ENCODE results near the gene LAMP1.

Gene LAMP1

DNA sequence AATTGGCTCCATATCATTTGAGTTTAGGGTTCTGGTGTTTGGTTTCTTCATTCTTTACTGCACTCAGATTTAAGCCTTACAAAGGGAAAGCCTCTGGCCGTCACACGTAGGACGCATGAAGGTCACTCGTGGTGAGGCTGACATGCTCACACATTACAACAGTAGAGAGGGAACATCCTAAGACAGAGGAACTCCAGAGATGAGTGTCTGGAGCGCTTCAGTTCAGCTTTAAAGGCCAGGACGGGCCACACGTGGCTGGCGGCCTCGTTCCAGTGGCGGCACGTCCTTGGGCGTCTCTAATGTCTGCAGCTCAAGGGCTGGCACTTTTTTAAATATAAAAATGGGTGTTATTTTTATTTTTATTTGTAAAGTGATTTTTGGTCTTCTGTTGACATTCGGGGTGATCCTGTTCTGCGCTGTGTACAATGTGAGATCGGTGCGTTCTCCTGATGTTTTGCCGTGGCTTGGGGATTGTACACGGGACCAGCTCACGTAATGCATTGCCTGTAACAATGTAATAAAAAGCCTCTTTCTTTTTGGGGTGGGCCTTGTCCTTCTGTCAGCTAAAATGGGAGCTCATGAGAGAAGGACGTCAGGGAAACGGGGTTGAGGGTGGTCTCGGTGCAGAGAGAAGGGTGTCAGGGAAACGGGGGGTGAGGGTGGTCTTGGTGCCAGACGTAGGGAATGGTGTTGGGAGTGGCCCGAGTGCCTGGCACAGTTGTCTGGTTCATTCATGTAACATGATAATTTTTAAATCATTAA is 26.0 kb downstream of the LAMP1 start:
- Histone ChIP-seq H3K36me3 (ENCODE audit: control insufficient read depth, insufficient read depth, low read length) (no peaks in the 10 kb centered on the region), H3K27me3 (ENCODE audit: control insufficient read depth, insufficient read depth, low read length) (no peaks in the 10 kb centered on the region), H3K9ac (no peak overlapping the region), H2AFZ (no peak overlapping the region), H3K27ac (no peak overlapping the region), H3K4me2 (ENCODE audit: low read length) (no peak overlapping the region), H3K4me3 (ENCODE audit: low read depth, low read length) (no peak overlapping the region), H3K79me2 (no peaks in the 10 kb centered on the region), H3K4me1 (no peaks in the 10 kb centered on the region), H3K9me3 (ENCODE audit: control insufficient read depth, low read length) (no peaks in the 10 kb centered on the region)
- TF ChIP-seq, protein P1, sequence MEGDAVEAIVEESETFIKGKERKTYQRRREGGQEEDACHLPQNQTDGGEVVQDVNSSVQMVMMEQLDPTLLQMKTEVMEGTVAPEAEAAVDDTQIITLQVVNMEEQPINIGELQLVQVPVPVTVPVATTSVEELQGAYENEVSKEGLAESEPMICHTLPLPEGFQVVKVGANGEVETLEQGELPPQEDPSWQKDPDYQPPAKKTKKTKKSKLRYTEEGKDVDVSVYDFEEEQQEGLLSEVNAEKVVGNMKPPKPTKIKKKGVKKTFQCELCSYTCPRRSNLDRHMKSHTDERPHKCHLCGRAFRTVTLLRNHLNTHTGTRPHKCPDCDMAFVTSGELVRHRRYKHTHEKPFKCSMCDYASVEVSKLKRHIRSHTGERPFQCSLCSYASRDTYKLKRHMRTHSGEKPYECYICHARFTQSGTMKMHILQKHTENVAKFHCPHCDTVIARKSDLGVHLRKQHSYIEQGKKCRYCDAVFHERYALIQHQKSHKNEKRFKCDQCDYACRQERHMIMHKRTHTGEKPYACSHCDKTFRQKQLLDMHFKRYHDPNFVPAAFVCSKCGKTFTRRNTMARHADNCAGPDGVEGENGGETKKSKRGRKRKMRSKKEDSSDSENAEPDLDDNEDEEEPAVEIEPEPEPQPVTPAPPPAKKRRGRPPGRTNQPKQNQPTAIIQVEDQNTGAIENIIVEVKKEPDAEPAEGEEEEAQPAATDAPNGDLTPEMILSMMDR (IDR thresholded peaks at IDR 0.05), result no peak

DNA sequence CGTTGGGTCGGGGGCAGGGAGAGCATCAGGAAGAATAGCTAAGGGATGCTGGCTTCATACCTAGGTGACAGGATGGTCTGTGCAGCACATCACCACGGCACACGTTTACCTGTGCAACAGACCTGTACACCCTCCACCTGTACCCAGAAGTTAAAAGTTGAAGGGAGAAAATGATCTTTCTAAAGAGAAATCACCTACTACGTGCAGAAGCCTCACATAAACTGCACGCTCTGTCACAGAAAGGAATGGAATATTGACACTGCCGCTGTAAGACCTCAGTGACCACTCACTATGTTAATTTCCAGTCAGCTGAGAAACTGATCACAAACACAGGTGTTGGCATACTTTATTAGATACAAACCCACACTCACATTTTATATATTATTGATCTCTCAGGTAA is 26.8 kb downstream of the LAMP1 start:
- no peaks in the 10 kb centered on the region for H3K27me3 ChIP-seq (ENCODE audit: control insufficient read depth, insufficient read depth, low read length)
- no peak overlapping the region for H3K27ac ChIP-seq
- TF ChIP-seq, protein P1 (IDR thresholded peaks at IDR 0.05), result no peak
- H3K4me1 ChIP-seq, result no peaks in the 10 kb centered on the region
- H3K36me3 ChIP-seq (ENCODE audit: control insufficient read depth, insufficient read depth, low read length), result no peaks in the 10 kb centered on the region
- no peak overlapping the region for H3K4me3 ChIP-seq (ENCODE audit: low read depth, low read length)
- H2AFZ ChIP-seq, result no peak overlapping the region
- H3K9ac ChIP-seq, result no peak overlapping the region
- H3K9me3 ChIP-seq (ENCODE audit: control insufficient read depth, low read length), result no peaks in the 10 kb centered on the region
- H3K4me2 ChIP-seq (ENCODE audit: low read length), result no peak overlapping the region
- H3K79me2 ChIP-seq, result no peaks in the 10 kb centered on the region

- no peaks in the 10 kb centered on the region for H3K79me2 ChIP-seq
- H3K4me2 ChIP-seq (ENCODE audit: low read length), result no peak overlapping the region
- H3K36me3 ChIP-seq (ENCODE audit: control insufficient read depth, insufficient read depth, low read length), result no peaks in the 10 kb centered on the region
- TF ChIP-seq, protein P1 (IDR thresholded peaks at IDR 0.05), result no peak
- H3K27ac ChIP-seq, result no peak overlapping the region
- no peaks in the 10 kb centered on the region for H3K9me3 ChIP-seq (ENCODE audit: control insufficient read depth, low read length)
- H3K4me1 ChIP-seq, result no peaks in the 10 kb centered on the region
- H3K9ac ChIP-seq, result no peak overlapping the region
- no peak overlapping the region for H2AFZ ChIP-seq
- no peaks in the 10 kb centered on the region for H3K27me3 ChIP-seq (ENCODE audit: control insufficient read depth, insufficient read depth, low read length)
- H3K4me3 ChIP-seq (ENCODE audit: low read depth, low read length), result no peak overlapping the region
Observed at GRCh38 chr13:113324398-113324797, 27.4 kb downstream of the LAMP1 start.

DNA sequence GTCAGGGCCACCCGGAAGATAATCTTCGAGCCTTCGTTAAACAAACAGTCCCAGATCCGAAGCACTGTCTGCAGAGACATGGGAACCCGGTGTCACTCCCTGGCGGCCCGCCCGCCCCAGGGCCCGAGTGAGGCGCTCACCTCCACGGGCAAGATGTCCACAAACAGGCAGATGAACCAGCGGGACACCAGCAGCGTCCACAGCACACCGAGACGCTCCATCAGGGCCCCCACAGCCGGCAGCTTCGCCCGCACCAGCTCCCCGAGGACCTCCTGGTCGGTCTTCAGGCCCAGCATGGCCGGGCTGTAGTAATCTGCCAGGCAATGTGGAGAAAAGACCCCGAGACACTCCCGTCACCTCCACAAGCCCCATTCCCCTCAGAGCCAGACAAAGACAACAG is 28.7 kb downstream of the LAMP1 start:
- no peak overlapping the region for H3K4me3 ChIP-seq (ENCODE audit: low read depth, low read length)
- H3K27ac ChIP-seq, result no peak overlapping the region
- TF ChIP-seq, protein P1 (IDR thresholded peaks at IDR 0.05), result no peak
- H3K4me1 ChIP-seq, result no peaks in the 10 kb centered on the region
- no peak overlapping the region for H3K4me2 ChIP-seq (ENCODE audit: low read length)
- H2AFZ ChIP-seq, result no peak overlapping the region
- H3K79me2 ChIP-seq, result no peaks in the 10 kb centered on the region
- H3K27me3 ChIP-seq (ENCODE audit: control insufficient read depth, insufficient read depth, low read length), result no peaks in the 10 kb centered on the region
- H3K9me3 ChIP-seq (ENCODE audit: control insufficient read depth, low read length), result no peaks in the 10 kb centered on the region
- no peak overlapping the region for H3K9ac ChIP-seq
- no peaks in the 10 kb centered on the region for H3K36me3 ChIP-seq (ENCODE audit: control insufficient read depth, insufficient read depth, low read length)

GRCh38 chr13:113327391-113327765 is 30.3 kb downstream of the LAMP1 start:
- H3K4me1 ChIP-seq, result no peaks in the 10 kb centered on the region
- no peak overlapping the region for H3K27ac ChIP-seq
- no peak overlapping the region for H3K9ac ChIP-seq
- no peaks in the 10 kb centered on the region for H3K79me2 ChIP-seq
- no peak overlapping the region for H2AFZ ChIP-seq
- H3K9me3 ChIP-seq (ENCODE audit: control insufficient read depth, low read length), result no peaks in the 10 kb centered on the region
- H3K4me2 ChIP-seq (ENCODE audit: low read length), result no peak overlapping the region
- H3K36me3 ChIP-seq (ENCODE audit: control insufficient read depth, insufficient read depth, low read length), result no peaks in the 10 kb centered on the region
- TF ChIP-seq, protein P1 (IDR thresholded peaks at IDR 0.05), result no peak
- H3K27me3 ChIP-seq (ENCODE audit: control insufficient read depth, insufficient read depth, low read length), result no peaks in the 10 kb centered on the region
- H3K4me3 ChIP-seq (ENCODE audit: low read depth, low read length), result no peak overlapping the region
